DOHH2 (cell line): ENCODE results near the gene C1orf105.

ENCODE experiments used
- H3F3A ChIP-seq: fragments of 200-600 bp; sonication (generic), shearing (Covaris generic); 2 replicates; pipeline ENCODE4 v1.6.0; 2016; ENCODE audit warnings: antibody characterized with exemption, mild to moderate bottlenecking; ENCODE audit not compliant: control insufficient read depth, insufficient read depth
- H3K27ac ChIP-seq: fragments of 200-600 bp; sonication (generic); 2 replicates; pipeline ENCODE4 v1.5.1; 2014; ENCODE audit warnings: low read depth, mild to moderate bottlenecking, low read length, moderate library complexity
- H3K27me3 ChIP-seq: fragments of 200-600 bp; sonication (generic); 2 replicates; pipeline ENCODE4 v1.6.1; 2014; ENCODE audit warnings: mild to moderate bottlenecking, low read length, mixed read lengths; ENCODE audit not compliant: control insufficient read depth
- H3K36me3 ChIP-seq: fragments of 200-600 bp; sonication (generic); 2 replicates; pipeline ENCODE4 v1.6.1; 2014; ENCODE audit warnings: mild to moderate bottlenecking, low read length, moderate library complexity, mixed read lengths; ENCODE audit not compliant: control insufficient read depth
- H3K4me1 ChIP-seq: fragments of 200-600 bp; sonication (generic); 2 replicates; pipeline ENCODE4 v1.6.1; 2014; ENCODE audit warnings: mild to moderate bottlenecking, low read length, mixed read lengths; ENCODE audit not compliant: control insufficient read depth
- H3K4me2 ChIP-seq: fragments of 200-600 bp; sonication (generic); 2 replicates; pipeline ENCODE4 v1.6.0; 2014; ENCODE audit warnings: mild to moderate bottlenecking, low read length, moderate library complexity
- H3K4me3 ChIP-seq: fragments of 200-600 bp; sonication (generic); 2 replicates; pipeline ENCODE4 v1.5.1; 2014; ENCODE audit warnings: mild to moderate bottlenecking, low read length, mixed read lengths
- H3K79me2 ChIP-seq: fragments of 200-600 bp; sonication (generic); 2 replicates; pipeline ENCODE4 v1.6.1; 2014; ENCODE audit warnings: mild to moderate bottlenecking, low read length, mixed read lengths; ENCODE audit not compliant: control insufficient read depth
- H3K9me2 ChIP-seq: fragments of 200-600 bp; sonication (generic); replicated peaks from 2 replicates; pipeline ENCODE4 v1.6.1; 2014; ENCODE audit warnings: mild to moderate bottlenecking, low read length, mixed read lengths; ENCODE audit not compliant: control insufficient read depth
- H3K9me3 ChIP-seq: fragments of 200-600 bp; sonication (generic); 2 replicates; pipeline ENCODE4 v1.6.1; 2014; ENCODE audit warnings: antibody characterized with exemption, low read length, mixed read lengths; ENCODE audit not compliant: control insufficient read depth, insufficient read depth
- H4K20me1 ChIP-seq: fragments of 200-600 bp; sonication (generic); 2 replicates; pipeline ENCODE4 v1.6.0; 2014; ENCODE audit warnings: low read depth, mild to moderate bottlenecking, antibody characterized with exemption, low read length, moderate library complexity; ENCODE audit not compliant: control insufficient read depth, insufficient read depth
- EZH2phosphoT487 ChIP-seq: fragments of 200-600 bp; sonication (generic); IDR thresholded peaks from 2 replicates; pipeline ENCODE4 v1.6.1; 2017; ENCODE audit warnings: borderline replicate concordance, mild to moderate bottlenecking, antibody characterized with exemption, low read length, moderate library complexity, mixed read lengths
- TF ChIP-seq, protein P1 (sequence below): fragments of 200-600 bp; sonication (generic); IDR thresholded peaks from one replicate; pipeline ENCODE4 v1.5.1; 2014; ENCODE audit warnings: antibody characterized with exemption, mild to moderate bottlenecking, low read depth, low read length; ENCODE audit not compliant: poor library complexity, severe bottlenecking

The C1orf105 gene

GRCh38 chr1:172515436-172515835, 95.0 kb downstream of the C1orf105 start:
- Histone ChIP-seq H4K20me1 (no peaks in the 10 kb centered on the region), H3K9me3 (no peaks in the 10 kb centered on the region), H3K27me3 (no peaks in the 10 kb centered on the region), H3K36me3 (no peaks in the 10 kb centered on the region), H3K4me2 (no peak overlapping the region), H3K4me3 (no peak overlapping the region), H3K27ac (no peak overlapping the region), H3F3A (no peaks in the 10 kb centered on the region), H3K9me2 (no peaks in the 10 kb centered on the region), H3K79me2 (no peaks in the 10 kb centered on the region), H3K4me1 (no peaks in the 10 kb centered on the region)
- TF ChIP-seq, protein P1, sequence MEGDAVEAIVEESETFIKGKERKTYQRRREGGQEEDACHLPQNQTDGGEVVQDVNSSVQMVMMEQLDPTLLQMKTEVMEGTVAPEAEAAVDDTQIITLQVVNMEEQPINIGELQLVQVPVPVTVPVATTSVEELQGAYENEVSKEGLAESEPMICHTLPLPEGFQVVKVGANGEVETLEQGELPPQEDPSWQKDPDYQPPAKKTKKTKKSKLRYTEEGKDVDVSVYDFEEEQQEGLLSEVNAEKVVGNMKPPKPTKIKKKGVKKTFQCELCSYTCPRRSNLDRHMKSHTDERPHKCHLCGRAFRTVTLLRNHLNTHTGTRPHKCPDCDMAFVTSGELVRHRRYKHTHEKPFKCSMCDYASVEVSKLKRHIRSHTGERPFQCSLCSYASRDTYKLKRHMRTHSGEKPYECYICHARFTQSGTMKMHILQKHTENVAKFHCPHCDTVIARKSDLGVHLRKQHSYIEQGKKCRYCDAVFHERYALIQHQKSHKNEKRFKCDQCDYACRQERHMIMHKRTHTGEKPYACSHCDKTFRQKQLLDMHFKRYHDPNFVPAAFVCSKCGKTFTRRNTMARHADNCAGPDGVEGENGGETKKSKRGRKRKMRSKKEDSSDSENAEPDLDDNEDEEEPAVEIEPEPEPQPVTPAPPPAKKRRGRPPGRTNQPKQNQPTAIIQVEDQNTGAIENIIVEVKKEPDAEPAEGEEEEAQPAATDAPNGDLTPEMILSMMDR: no peak
- TF ChIP-seq EZH2phosphoT487: no peak

- no peaks in the 10 kb centered on the region for H3K27me3 ChIP-seq
- TF ChIP-seq, protein P1: no peak
- TF ChIP-seq EZH2phosphoT487: no peak
- H3K4me2 ChIP-seq: no peak overlapping the region
- H3K9me2 ChIP-seq: no peaks in the 10 kb centered on the region; the same call in 1 of the 2 replicates
- no peak overlapping the region for H3K27ac ChIP-seq
- no peaks in the 10 kb centered on the region for H3K9me3 ChIP-seq
- H3F3A ChIP-seq: no peaks in the 10 kb centered on the region
- H3K36me3 ChIP-seq: no peaks in the 10 kb centered on the region
- H3K4me1 ChIP-seq: no peaks in the 10 kb centered on the region
- H3K79me2 ChIP-seq: no peaks in the 10 kb centered on the region
- no peaks in the 10 kb centered on the region for H4K20me1 ChIP-seq
- H3K4me3 ChIP-seq: no peak overlapping the region
Measured at GRCh38 chr1:172515927-172516326, 95.4 kb downstream of the C1orf105 start.

- no peaks in the 10 kb centered on the region; the same call in 1 of the 2 replicates for H3K9me2 ChIP-seq
- no peaks in the 10 kb centered on the region for H3K9me3 ChIP-seq
- no peaks in the 10 kb centered on the region for H3F3A ChIP-seq
- H3K4me2 ChIP-seq: no peak overlapping the region
- no peaks in the 10 kb centered on the region for H3K4me1 ChIP-seq
- TF ChIP-seq EZH2phosphoT487: no peak
- TF ChIP-seq, protein P1: no peak
- no peaks in the 10 kb centered on the region for H3K79me2 ChIP-seq
- H3K27me3 ChIP-seq: no peaks in the 10 kb centered on the region
- no peak overlapping the region for H3K27ac ChIP-seq
- H4K20me1 ChIP-seq: no peaks in the 10 kb centered on the region
- no peaks in the 10 kb centered on the region for H3K36me3 ChIP-seq
- no peak overlapping the region for H3K4me3 ChIP-seq
Measured at GRCh38 chr1:172517081-172517480, 96.6 kb downstream of the C1orf105 start.
